Stimulated activated CD4-positive, alpha-beta T cell treated with anti-CD3 and anti-CD28 coated beads, TNF-alpha, amount 100 ng/mL, for 4 hours (primary cell): ENCODE data around the gene SLC38A1.
"Not testable (repeated sequence)": the region's sequence is repeated elsewhere in the genome, so short reads cannot be mapped to it uniquely, and the experiment has no call there.

Experiments used
- DNase-seq, 3 experiments: peaks; one replicate each; pipeline ENCODE4 v3.0.0-alpha.2; 2020; ENCODE audit warnings: low read depth in 3 of 3

Gene SLC38A1

DNA sequence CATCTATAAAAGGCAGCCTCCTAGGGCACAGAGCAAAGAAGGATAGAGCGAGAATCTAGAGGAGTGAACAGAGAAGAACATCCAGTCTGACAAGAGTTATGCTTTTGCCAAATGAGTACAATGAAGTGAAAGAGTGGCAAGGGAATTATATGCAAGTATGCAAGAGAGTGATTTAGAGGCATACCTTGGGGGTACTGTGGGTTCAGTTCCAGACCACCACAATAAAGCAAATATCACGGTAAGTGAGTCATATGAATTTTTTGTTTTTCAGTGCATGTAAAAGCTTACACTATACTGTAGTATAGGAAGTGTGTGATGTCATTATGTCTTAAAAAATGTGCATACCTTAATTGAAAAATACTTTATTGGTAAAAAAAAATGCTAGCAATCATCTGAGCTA lies 101.4 kb downstream of the SLC38A1 start:
- DNase-seq: no peak

DNA sequence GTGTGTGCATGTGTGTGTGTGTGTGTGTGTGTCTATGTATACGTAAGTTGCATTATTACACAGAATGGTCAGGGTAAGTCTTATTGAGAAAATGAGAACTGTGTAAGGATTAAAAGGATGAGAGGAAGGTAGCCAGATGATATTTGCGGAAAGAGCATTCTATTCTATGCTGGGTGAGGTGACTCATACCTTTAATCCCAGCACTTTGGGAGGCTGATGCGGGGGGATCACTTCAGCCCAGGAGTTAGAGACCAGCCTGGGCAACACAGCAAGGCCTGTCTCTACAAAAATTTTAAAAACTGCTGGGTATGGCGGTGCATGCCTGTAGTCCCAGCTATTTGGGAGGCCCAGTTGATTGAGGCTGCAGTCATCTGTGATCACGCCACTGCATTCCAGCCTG lies 103.7 kb downstream of the SLC38A1 start:
- DNase-seq: no peak

DNA sequence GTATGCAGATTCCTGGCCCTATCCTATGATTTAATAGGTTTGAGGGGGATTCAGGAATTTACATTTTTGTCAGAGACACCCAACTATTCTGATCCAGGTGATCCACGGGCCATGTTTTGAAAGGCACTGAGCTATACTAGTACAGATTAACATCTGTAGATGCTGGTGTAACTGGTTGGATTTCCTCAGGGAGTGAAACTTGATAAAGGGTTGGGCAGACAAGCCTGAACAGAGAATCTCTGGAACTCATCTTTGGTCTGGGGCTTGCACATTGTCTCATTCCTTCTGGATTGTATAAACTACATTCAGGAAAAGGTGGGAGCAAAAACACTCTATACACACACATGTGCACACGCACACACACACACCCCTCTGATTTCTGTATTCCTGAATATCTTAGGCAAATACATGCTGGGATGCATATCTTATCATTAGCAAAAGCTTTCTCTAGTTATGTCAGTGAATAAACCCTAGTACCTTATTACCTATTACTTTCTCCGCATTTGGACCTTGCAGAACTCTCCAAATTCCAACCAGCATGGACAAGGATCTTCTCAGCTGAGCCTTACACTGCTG lies 104.6 kb downstream of the SLC38A1 start:
- no peak for DNase-seq

- not testable (repeated sequence) for DNase-seq
Observed at GRCh38 chr12:46162549-46163076, 106.2 kb downstream of the SLC38A1 start.

GRCh38 chr12:46160981-46161690 lies 107.7 kb downstream of the SLC38A1 start:
- DNase-seq: no peak

DNA sequence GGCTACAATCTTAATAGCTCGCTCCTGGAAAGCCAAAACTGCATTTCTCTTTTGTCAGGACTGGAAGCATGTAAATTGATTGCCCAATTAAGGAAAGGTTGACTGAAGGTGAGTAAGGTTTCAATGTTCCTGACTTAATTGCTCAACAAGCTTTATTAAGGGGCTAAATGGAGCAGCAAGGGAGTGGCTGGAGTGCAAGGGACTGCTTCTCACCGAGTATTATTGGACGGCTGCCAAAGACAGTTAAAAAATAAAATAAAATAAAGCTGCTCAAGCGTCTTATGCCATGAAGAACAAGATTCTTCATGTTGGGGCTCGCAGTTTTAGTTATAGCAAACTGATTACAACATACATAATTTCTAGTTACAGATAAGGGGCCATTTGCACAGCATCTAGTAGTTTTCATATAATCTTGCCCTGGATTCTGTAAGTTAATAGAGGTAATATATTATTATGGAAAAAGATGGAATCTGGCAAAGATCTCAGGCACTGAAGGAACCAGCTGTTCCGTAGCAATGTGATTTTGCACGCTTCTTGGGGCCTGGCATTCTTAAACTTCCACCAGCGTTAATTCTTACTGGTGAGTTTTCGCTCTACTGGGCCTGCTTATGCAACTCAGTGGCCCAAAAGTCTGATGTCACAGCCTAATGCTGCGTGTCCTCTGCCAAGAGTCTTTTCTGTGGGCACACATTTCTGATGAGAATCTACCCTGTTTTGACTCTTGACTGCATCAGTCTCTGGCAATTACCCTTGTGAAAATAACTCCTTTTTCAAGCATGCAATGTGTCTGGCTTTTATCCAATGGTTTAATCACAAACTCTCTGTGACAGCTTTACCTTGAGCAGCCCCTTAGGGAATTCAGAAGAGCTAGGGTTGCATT lies 108.5 kb downstream of the SLC38A1 start:
- DNase-seq: no peak

DNA sequence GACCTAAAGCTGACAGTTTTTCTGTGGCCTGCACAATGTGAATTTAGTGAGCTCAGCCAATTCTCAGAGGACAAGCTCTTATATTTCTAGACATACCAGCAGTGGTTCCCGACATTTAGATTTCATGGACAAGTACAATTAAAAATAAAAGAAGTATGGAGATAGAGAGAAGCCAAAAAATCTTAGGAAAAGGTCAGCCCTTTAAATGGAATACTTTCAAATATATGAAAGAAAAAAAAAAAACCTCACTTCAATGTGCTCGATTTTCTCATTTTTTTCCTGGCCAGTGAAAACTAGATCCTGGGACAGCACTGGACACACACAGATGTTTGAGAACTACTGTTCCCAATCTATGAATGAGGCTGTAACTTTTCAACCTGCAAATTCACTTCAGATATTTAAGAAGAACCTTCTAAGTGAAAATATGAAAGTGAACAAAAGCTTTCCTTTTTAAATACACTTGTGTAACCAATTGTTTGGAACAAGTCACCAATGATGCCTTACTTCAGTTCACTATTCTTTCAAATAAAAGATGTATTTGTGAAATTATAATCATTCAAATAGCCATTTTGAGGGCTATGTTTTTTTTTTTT lies 109.4 kb downstream of the SLC38A1 start:
- DNase-seq: no peak

DNA sequence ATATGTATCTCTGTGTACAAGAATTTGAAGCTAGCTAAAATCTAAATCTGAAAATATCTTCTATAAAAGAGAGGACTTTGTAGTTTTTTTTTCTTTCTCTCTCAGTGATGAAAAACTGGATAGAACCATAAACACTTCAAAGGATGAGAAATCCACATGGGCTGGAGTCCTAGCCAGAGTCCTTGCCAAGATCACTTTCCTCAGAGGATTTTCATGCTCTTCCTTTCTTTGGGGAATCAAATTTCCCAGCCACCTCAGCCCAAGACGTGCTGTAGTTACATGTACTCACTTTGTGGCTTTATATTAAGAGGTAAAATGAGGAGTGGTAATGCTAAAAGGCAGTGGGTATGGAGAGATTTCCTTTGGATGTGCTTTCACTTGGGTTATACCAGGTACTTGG lies 110.3 kb downstream of the SLC38A1 start:
- DNase-seq: no peak

DNA sequence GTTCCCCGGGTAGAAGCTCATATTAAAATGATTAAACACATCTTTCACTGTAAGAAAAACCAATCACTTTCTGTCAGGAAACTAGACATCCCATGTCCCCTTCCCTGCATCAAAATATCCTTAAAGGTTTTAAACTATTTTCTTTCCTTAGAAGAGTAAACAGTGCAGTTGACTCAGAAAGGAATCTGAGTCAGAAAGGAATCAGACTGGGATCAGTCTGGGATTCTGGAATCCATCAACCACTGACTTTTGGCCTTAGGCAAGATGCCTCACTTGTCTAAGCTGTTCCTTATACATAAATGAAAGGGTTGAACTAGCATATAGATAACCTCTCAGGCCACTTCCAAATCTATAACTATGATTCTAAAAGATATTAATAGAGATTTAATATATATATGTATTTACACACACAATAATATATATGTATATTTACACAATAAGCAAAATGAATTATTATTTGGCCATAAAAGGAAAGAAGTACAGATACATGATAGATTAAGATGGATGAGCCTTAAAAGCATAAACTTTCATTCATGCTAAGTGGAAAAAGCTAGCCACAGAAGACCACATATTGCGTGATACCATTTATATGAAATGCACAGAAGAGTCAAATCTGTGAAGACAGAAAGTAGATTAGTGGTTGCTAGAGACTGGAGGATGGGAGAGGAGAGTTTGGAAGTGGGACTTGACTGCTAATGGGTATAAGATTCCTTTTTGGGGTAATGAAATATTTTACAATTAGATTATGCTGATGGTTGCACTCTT lies 114.4 kb downstream of the SLC38A1 start:
- DNase-seq: no peak

DNA sequence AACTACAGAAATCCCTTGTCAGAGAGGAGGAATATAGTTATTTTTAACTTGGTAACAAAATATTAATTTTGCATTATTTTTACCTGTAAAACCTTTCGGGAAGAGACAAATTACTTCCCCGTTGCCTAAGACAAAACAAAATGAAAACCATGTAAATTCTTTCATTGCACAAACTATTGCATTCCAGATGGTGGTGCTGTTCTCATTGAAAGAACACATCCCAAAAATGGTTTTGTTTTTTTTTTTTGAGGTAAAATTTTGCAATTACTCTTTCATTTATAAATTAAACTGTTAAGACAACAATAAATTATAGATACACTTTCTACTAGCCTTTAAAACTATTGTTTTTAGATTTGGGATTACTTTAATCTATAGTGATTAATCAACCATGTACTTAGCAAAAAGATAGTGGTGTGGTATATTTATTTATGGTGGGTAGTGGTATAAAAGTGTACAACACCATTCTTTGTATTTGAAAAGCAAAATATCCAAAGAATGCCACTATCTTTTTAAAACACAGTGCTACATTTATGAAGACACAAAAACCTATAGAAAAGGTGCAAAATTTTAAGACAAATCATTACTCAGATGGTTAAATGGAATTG lies 115.5 kb downstream of the SLC38A1 start:
- no peak for DNase-seq

DNA sequence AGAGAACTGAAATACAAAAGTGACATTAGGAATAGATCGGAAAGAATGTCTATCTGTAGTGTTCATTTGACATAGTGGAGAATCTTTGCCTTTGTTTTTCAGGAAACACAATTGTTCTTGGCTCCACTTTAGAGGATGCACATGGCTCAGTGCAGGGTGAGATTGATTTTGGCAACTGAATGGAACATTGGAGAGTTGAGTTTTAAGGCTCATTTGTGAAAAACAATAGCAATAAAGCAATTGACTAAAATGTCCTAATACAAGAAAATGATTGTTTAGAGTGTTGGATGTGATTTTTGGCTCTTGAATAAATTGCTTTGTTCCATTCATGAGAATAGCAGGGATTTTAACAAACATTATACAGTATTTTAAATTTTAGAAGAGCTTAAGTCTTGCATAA lies 116.4 kb downstream of the SLC38A1 start:
- no peak for DNase-seq

GRCh38 chr12:46150735-46151134 lies 118.1 kb downstream of the SLC38A1 start:
- no peak for DNase-seq

- DNase-seq: no peak
Observed at GRCh38 chr12:46149905-46150304, 118.9 kb downstream of the SLC38A1 start.

- no peak for DNase-seq
Observed at GRCh38 chr12:46149079-46149464, 119.8 kb downstream of the SLC38A1 start.

DNA sequence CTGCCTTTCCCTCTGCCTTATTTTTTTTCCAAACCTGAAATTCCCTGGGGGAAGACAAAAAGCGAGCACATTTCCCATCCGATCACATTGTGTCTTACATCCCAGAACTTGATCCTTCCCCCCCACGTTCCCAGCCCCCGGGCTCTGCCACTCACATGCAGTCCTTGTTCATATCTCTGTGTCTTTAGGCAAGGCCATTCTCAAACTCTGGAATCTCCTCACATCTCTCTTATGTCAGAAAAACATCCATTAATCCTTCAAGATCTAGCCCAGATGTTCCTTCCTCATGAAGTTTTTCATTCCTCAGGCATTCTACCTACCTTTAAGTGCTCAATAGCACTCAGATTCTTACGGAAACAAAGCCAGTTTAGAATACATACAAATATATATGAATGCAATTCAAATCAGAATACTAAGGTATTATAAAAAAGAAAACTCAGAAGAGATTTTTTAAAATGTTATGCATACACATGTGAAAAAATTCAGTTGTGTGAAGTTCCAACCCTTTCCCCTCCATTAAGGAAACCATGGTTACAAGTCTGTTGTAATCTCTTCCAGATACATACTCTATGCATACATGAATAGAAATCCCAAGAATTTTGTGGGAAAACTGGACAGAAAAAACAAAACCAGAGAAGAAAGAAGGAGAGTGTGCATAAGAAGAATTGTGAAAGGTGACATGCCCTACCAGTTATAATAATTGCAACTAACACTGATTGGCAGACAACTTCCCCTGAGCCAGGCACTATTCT lies 120.3 kb downstream of the SLC38A1 start:
- no peak for DNase-seq

- DNase-seq: no peak
Observed at GRCh38 chr12:46147144-46147543, 121.7 kb downstream of the SLC38A1 start.

DNA sequence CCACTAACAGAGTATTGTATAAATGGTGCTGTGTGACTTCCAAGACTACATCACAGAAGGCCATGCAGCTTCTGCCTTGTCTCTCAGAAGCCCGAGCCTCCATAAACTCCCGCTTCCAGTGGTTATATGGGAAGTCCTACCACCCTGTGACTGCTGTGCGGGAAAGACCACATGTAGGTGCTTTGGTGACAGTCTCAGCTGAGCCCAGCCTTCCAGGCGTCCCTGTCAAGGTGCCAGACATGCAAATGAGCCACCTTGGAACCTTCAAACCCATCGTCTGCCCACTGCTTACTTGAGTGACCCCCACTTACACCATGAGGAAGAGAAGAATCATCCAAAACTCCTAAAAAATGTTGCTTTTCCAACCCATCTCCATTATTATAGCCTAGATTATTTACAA lies 123.0 kb downstream of the SLC38A1 start:
- no peak for DNase-seq

DNA sequence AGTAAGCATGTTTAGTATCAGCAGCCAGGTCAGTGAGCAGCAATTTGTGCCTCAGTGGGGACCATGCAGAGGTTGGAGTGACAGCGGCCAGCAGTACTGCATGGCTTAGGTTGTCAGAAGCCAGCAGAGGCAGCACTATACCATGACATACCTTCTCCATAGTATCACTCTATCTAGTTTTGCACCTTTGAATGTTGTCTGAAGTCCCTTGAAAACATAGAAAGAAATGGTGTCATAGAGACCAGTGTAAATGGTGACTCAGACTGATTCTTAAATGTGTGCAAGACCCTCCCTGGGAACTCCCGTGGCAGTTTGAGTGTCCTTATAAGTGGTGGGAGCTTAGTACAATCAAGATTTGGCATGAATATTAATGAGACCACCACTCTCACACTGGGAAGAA lies 124.4 kb downstream of the SLC38A1 start:
- DNase-seq: no peak

- DNase-seq: no peak
Observed at GRCh38 chr12:46136249-46136648, 132.6 kb downstream of the SLC38A1 start.

GRCh38 chr12:46135750-46136149 lies 133.1 kb downstream of the SLC38A1 start:
- no peak for DNase-seq
